A204.1 (cell line): ENCODE measurements around the gene PDE6H.

Experiments
- FAIRE-seq: peaks from 2 replicates; lab custom pipeline; 2012; peaks lifted over from hg19 to GRCh38; lab: Jason Lieb, UNC

PDE6H gene

GRCh38 chr12:14951851-14952250 lies 21.0 kb upstream of the PDE6H start:
- no peak for FAIRE-seq

GRCh38 chr12:14952299-14952921 lies 20.4 kb upstream of the PDE6H start:
- no peak for FAIRE-seq

GRCh38 chr12:14953752-14954151 lies 19.1 kb upstream of the PDE6H start:
- no peak for FAIRE-seq

- FAIRE-seq, result no peak
These were observed 18.6 kb upstream of the PDE6H start for GRCh38 chr12:14954269-14954668.

GRCh38 chr12:14956024-14956891 lies 16.6 kb upstream of the PDE6H start:
- FAIRE-seq, result no peak

- FAIRE-seq, result no peak
These were observed 15.9 kb upstream of the PDE6H start for GRCh38 chr12:14956905-14957304.

- no peak for FAIRE-seq
These were observed 15.2 kb upstream of the PDE6H start for GRCh38 chr12:14957551-14958168.

- no peak for FAIRE-seq
These were observed 14.3 kb upstream of the PDE6H start for GRCh38 chr12:14958361-14959125.

GRCh38 chr12:14959126-14959440 lies 13.8 kb upstream of the PDE6H start:
- no peak for FAIRE-seq

- FAIRE-seq, result no peak
These were observed 13.4 kb upstream of the PDE6H start for GRCh38 chr12:14959463-14959862.

GRCh38 chr12:14959916-14960496 lies 12.8 kb upstream of the PDE6H start:
- FAIRE-seq, result no peak

- no peak for FAIRE-seq
These were observed 12.0 kb upstream of the PDE6H start for GRCh38 chr12:14960548-14961465.

GRCh38 chr12:14961466-14962152 lies 11.2 kb upstream of the PDE6H start, which contains the start of gene ARHGDIB:
ARHGDIB (minus strand) TSS chr12:14961601; CDS start chr12:14950712, 10,889 bp downstream.
- no peak for FAIRE-seq

- no peak for FAIRE-seq
These were observed 10.7 kb upstream of the PDE6H start for GRCh38 chr12:14962153-14962539.

GRCh38 chr12:14962797-14963196 lies 10.0 kb upstream of the PDE6H start:
- FAIRE-seq, result no peak

GRCh38 chr12:14963520-14963919 lies 9.3 kb upstream of the PDE6H start:
- no peak for FAIRE-seq

GRCh38 chr12:14964406-14964805 lies 8.4 kb upstream of the PDE6H start:
- FAIRE-seq, result no peak

GRCh38 chr12:14965221-14965620 lies 7.6 kb upstream of the PDE6H start:
- FAIRE-seq, result no peak

GRCh38 chr12:14968478-14968877 lies 4.4 kb upstream of the PDE6H start:
- FAIRE-seq, result no peak

- no peak for FAIRE-seq
These were observed 2.4 kb upstream of the PDE6H start for GRCh38 chr12:14970473-14970872.

GRCh38 chr12:14974633-14975032 lies 1.8 kb downstream of the PDE6H start:
- no peak for FAIRE-seq
